Right lobe of liver (tissue), 6 donors: ENCODE measurements around the gene ZNF697. TPM values are rescaled to one million over a fixed set of nuclear protein-coding genes. Genes with fewer than 3 reads are reported as not detected.
"Not testable (repeated sequence)": the region's sequence is repeated elsewhere in the genome, so short reads cannot be mapped to it uniquely, and the experiment has no call there.

ENCODE experiments used
- ATAC-seq, 4 donors: fragments of 200-7000 bp; cut with Tn5 transposase; one replicate each; pipeline ENCODE4 v1.9.1; 2020; ENCODE audit warnings: mild to moderate bottlenecking in 4 of 4, moderate library complexity in 4 of 4
- DNase-seq, 3 donors: peaks; one replicate each; pipeline ENCODE4 v3.0.0-alpha.2; 2020
- H3K27ac ChIP-seq, 3 donors: fragments of 200-600 bp; one replicate each; pipeline ENCODE4 v1.8.0; 2022
- H3K27me3 ChIP-seq, 2 donors: fragments of 200-600 bp; one replicate each; pipeline ENCODE4 v1.8.0; 2022
- H3K36me3 ChIP-seq, 4 donors: fragments of 200-600 bp; sonication (generic) in 1 of 4; one replicate each; pipeline versions ENCODE4 v1.5.1 to v1.8.0; 2017 to 2022; ENCODE audit warnings: control low read depth in 1 of 4
- H3K4me1 ChIP-seq, 4 donors: fragments of 200-600 bp; sonication (generic) in 1 of 4; one replicate each; pipeline versions ENCODE4 v1.5.1 to v1.8.0; 2017 to 2022; ENCODE audit warnings: control low read depth in 1 of 4
- H3K4me3 ChIP-seq, 3 donors: fragments of 200-600 bp; one replicate each; pipeline ENCODE4 v1.8.0; 2022
- H3K9me3 ChIP-seq, 4 donors: fragments of 200-600 bp; sonication (generic) in 1 of 4; one replicate each; pipeline versions ENCODE4 v1.5.1 to v1.8.0; 2017 to 2022; ENCODE audit warnings: control low read depth in 1 of 4
- POLR2A ChIP-seq: fragments of 450-650 bp; IDR thresholded peaks from one replicate; pipeline ENCODE4 v1.6.1; 2017; ENCODE audit warnings: antibody characterized with exemption, mild to moderate bottlenecking
- WGBS: methylation state at CpG from one replicate; pipeline ENCODE4 v1.1.6; 2018; ENCODE audit warnings: low coverage, low lambda C conversion rate; ENCODE audit not compliant: insufficient coverage; ENCODE audit errors: missing lambda C conversion rate; 5-methylcytosine and 5-hydroxymethylcytosine counted together
- intact Hi-C, 2 donors: fragments of 100-400 bp; cut with DNase I; formaldehyde crosslinking; loops; one replicate each; pipeline versions ENCODE4 v1.11.2 to v1.14.1; 2022
- total RNA-seq, 6 experiments: library from RNA; depleted of rRNA in 2 of 6; stranded (reverse); fragments of >200 nt in 2 of 6; fragmentation: NEBNext Ultra II Directional in 3 of 6; extraction: Animal tissue kit (Norgen Biotek cat#: 25700) in 3 of 6; gene quantifications; one replicate each; pipeline versions ENCODE4 v1.1.0 to v1.2.4, GENCODE V29; 2016 to 2023
- TF ChIP-seq, protein P1 (sequence below), 4 donors: fragments of 200-600 bp in 3 of 4; fragments of 450-650 bp in 1 of 4; IDR thresholded peaks; one replicate each; pipeline versions ENCODE4 v1.5.1 to v1.8.0; 2016 to 2022; ENCODE audit warnings: antibody characterized with exemption in 4 of 4, mild to moderate bottlenecking in 2 of 4
- donor health status: DM: no; HTN: yes; CAD: no.
- donor health status: DM: no; HTN: no; CAD: no.
- donor health status: DM: no; HTN: no; CAD: no.
- donor health status: DM: no; HTN: yes; CAD: no.
- donor health status: DM: no; HTN: yes; CAD: no.

ZNF697 gene
- total RNA-seq, 6 experiments from 2014 or later: 2.6 to 6.9 (median 3.4) TPM

DNA sequence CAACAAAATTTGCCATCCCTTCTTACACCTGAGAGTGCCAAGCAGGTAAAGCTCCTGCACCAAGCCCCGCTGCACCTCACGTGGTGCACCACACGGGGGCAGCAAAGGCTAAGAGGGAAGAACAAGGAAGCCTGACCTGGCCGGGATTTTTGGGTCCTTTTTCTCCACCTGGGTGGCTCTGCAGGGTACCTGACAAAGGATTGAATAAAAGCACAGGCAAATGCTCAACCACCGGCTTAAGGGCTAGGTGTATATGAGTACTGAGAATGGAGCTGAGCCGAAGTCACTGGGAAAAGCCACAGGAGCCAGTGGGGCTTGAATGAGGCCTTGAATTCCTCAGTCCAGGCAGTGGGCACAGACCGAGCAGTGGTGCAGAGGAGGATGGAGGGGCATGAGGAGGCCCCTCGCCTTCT lies 36.4 kb downstream of the ZNF697 start:
- DNase-seq: peak; percentile 81 to 88 (median 84)
- TF ChIP-seq, protein P1, sequence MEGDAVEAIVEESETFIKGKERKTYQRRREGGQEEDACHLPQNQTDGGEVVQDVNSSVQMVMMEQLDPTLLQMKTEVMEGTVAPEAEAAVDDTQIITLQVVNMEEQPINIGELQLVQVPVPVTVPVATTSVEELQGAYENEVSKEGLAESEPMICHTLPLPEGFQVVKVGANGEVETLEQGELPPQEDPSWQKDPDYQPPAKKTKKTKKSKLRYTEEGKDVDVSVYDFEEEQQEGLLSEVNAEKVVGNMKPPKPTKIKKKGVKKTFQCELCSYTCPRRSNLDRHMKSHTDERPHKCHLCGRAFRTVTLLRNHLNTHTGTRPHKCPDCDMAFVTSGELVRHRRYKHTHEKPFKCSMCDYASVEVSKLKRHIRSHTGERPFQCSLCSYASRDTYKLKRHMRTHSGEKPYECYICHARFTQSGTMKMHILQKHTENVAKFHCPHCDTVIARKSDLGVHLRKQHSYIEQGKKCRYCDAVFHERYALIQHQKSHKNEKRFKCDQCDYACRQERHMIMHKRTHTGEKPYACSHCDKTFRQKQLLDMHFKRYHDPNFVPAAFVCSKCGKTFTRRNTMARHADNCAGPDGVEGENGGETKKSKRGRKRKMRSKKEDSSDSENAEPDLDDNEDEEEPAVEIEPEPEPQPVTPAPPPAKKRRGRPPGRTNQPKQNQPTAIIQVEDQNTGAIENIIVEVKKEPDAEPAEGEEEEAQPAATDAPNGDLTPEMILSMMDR (IDR thresholded peaks at IDR 0.05): peak; percentile 84 to 96 (median 94)
- TF ChIP-seq POLR2A: no peak
- ATAC-seq: peak; percentile 84 to 89 (median 86)
- H3K4me1 ChIP-seq: no peaks in the 10 kb centered on the region
- H3K27me3 ChIP-seq: no peaks in the 10 kb centered on the region
- 13% methylated on average over 8 of the region's 8 CpGs for WGBS
- intact Hi-C loops: loop anchor here in 1 of 2 donors (5.0 kb wide), 1 partner anchor 51 kb away; no protein-coding TSS in a partner anchor
- H3K4me3 ChIP-seq: no peak overlapping the region
- H3K36me3 ChIP-seq: no peaks in the 10 kb centered on the region
- no peak overlapping the region for H3K27ac ChIP-seq
- no peaks in the 10 kb centered on the region for H3K9me3 ChIP-seq

GRCh38 chr1:119608816-119609215 lies 39.2 kb downstream of the ZNF697 start:
- H3K9me3 ChIP-seq, ATAC-seq, H3K4me1 ChIP-seq, H3K4me3 ChIP-seq, DNase-seq, H3K27ac ChIP-seq, H3K36me3 ChIP-seq, H3K27me3 ChIP-seq: not testable (repeated sequence)
- WGBS: 63% methylated on average over 5 of the region's 6 CpGs
- intact Hi-C loops: loop anchor here in 1 of 2 donors (10.0 kb wide), 1 partner anchor 134 kb away; no protein-coding TSS in a partner anchor

GRCh38 chr1:119607087-119607807 lies 40.8 kb downstream of the ZNF697 start:
- intact Hi-C loops: loop anchor here in 1 of 2 donors (10.0 kb wide), 1 partner anchor 132 kb away; no protein-coding TSS in a partner anchor
- TF ChIP-seq, protein P1 (IDR thresholded peaks at IDR 0.05): peak in 1 of 4 donors; percentile 26
- 71% methylated on average over 3 of the region's 6 CpGs for WGBS
- not testable (repeated sequence) for DNase-seq, H3K27ac ChIP-seq, H3K27me3 ChIP-seq, H3K36me3 ChIP-seq, H3K4me1 ChIP-seq, H3K9me3 ChIP-seq, H3K4me3 ChIP-seq
- ATAC-seq: peak in 3 of 4 donors; percentile 38 to 69 (median 63)

DNA sequence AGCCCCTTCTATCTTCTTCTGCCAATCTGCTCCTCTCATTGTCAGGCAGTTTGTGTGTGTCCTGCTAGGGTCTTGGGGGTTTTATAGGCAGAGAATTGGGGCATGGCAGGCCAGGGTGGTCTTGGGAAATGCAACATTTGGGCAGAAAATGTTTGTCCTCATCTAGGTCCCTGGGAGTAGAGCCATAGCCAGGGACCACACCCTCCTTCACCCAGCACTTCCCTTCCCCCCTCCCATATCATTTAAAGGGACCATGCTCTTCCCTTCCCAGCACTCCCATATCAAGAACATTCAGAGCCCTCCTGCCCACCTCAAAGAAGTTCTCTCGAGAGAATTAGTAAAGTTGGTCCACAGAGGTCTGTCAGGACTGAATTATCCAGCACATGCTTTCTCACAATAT lies 41.7 kb downstream of the ZNF697 start:
- H3K36me3 ChIP-seq: no peaks in the 10 kb centered on the region
- peaks cover 0 to 7% (median 0%) of the 10 kb centered on the region in 4 donors for H3K4me1 ChIP-seq
- DNase-seq (no peak), ATAC-seq (no peak)
- H3K27ac ChIP-seq: no peak overlapping the region
- H3K27me3 ChIP-seq: no peaks in the 10 kb centered on the region
- no peak overlapping the region for H3K4me3 ChIP-seq
- no peaks in the 10 kb centered on the region for H3K9me3 ChIP-seq
- intact Hi-C loops: loop anchor here in 1 of 2 donors (10.0 kb wide), 1 partner anchor 132 kb away; no protein-coding TSS in a partner anchor
- 100% methylated on average over 1 of the region's 1 CpG for WGBS
- no peak for TF ChIP-seq POLR2A
- TF ChIP-seq, protein P1 (IDR thresholded peaks at IDR 0.05): no peak

DNA sequence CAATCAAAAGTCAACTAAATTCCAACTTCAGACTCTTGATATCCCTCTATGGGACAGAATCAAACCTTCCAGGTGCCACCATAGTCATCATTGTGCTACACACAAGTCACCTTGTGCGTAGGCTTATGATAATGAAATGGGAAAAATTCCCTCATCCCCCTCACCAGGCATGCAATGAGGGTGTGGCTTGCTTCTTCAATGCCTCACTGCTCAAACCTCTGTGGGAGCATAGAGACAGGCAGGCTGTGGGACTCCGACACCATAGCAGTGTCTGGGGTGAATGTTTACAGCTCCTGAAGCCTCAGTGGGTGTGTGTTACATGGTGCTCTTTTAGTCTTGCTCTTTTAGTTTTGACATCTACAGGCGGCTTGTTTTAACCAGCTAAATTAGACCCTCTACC lies 42.4 kb downstream of the ZNF697 start:
- TF ChIP-seq, protein P1 (IDR thresholded peaks at IDR 0.05): no peak
- TF ChIP-seq POLR2A: no peak
- Histone ChIP-seq H3K27me3 (no peaks in the 10 kb centered on the region), H3K4me1 (peaks cover 0 to 7% (median 0%) of the 10 kb centered on the region in 4 donors), H3K27ac (no peak overlapping the region), H3K36me3 (no peaks in the 10 kb centered on the region), H3K9me3 (no peaks in the 10 kb centered on the region), H3K4me3 (no peak overlapping the region)
- ATAC-seq (no peak), DNase-seq (no peak)
- intact Hi-C loops: loop anchor here in 1 of 2 donors (10.0 kb wide), 1 partner anchor 131 kb away; no protein-coding TSS in a partner anchor
- 100% methylated on average over 2 of the region's 3 CpGs for WGBS

DNA sequence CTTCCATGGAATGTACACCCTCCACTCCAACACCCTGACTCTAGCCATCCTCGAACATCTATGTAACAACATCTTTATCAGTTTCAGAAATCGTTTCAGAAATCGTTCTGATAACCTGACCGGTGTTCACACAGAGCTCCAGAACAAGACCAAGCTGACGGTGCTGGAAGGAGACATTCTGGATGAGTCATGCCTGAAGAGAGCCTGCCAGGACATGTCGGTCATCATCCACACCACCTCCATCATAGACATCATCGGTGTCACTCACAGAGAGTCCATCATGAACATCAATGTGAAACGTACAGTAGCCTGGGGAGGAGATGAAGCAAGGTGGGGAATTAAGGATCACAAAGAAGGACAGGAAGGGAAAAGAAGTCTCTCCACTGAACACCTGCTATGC lies 43.0 kb downstream of the ZNF697 start:
- H3K9me3 ChIP-seq, H3K36me3 ChIP-seq, H3K27me3 ChIP-seq, H3K27ac ChIP-seq, H3K4me3 ChIP-seq, DNase-seq, H3K4me1 ChIP-seq, ATAC-seq: not testable (repeated sequence)
- WGBS: 90% methylated on average over 8 of the region's 8 CpGs
- intact Hi-C loops: loop anchor here in 1 of 2 donors (10.0 kb wide), 1 partner anchor 130 kb away; no protein-coding TSS in a partner anchor
